Hematopoietic multipotent progenitor cell treated with erythropoietin and hydrocortisone succinate and interleukin-3 and kit ligand, for 15 days (in vitro differentiated cells): ENCODE data around the gene CREB3L4.

Source experiments
- DNase-seq: peaks from one replicate; pipeline ENCODE4 v3.0.0-alpha.2; 2015; ENCODE audit warnings: low spot score

Gene CREB3L4

DNA sequence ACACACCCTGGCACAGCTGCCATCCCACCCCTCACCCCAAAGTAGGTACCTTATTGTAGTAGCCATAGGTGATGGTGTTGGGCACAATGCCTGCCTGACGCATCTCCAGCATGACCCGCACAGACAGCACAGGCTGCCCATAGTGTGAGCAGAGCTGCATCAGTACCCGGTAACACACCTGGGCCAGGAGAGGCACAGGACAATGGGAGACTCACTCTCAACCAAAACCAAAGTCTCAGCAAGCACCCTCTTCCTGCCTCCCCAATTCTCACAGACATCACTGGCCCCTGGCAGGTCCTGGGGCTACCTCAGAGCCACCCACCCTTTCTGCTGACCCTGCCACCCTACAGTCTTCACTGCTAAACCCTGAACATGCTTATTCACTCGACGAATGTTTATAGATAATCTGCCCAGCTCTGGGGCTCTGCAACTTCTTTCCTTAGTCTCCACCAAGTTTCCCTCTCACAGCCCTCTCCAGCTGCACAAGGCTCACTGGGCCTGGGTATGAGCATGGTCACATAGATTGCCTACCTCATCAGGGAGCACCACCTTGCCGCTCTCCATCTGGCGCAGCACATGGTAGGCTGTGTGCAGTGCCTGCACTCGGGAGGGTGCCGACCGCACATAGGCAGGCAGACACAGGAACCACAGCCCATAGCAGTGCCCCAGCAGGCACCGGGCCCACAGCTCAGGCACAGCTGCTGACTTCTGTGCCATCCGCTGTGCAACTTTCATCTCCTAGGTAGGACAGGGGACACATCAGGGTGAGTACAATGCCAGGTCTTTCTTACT, 31.5 kb upstream of the CREB3L4 start:
- no peak for DNase-seq

- DNase-seq, result no peak
These were observed 30.4 kb upstream of the CREB3L4 start for GRCh38 chr1:153937331-153937730.

GRCh38 chr1:153938996-153939395, 28.7 kb upstream of the CREB3L4 start:
- DNase-seq, result no peak

- no peak for DNase-seq
These were observed 28.2 kb upstream of the CREB3L4 start for GRCh38 chr1:153939476-153939875.

- no peak for DNase-seq
These were observed 26.9 kb upstream of the CREB3L4 start for GRCh38 chr1:153940756-153941155.

DNA sequence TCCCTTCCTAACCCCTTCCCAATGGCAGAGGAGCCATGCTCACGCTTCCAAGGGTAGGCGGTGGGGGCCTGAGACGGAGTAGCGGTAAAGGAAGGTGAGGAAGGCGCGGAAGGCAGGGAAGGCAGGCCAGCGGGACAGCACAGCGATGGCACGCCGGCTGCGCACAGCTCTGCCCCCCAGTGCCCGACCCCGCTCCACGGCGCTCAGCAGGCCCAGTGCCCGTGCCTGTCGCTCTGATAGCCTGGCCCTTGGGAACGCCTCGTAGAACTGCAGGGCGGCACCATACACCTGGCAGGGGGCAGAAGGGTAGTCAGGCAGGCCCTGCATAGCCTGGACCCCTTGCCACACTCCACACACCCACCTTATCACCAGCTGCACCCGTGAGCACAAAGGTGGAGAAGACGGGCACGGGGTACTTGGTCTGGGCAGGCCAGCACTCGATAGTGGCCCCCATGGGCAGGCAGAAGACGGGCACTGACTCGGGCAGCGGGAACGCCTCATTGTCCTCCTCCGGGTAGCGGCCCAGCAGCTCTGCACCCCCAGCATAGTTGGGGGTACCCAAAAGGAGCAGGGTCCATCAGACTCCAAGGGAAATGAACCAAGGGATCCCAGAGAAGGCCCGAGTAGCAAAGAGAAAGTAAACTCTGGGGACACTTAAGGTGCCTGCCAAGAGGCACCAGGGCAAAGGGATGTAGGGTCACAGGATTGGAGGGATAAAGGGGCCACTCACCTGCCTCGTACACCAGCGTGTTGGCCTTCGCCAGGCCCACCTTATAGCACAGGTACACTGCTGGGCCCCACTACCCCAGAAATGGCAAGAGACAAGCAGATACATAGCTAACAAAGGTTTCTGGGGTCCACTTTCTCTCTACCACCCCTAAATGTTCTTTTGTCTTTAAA, 25.6 kb upstream of the CREB3L4 start:
- no peak for DNase-seq

- DNase-seq, result no peak
These were observed 24.7 kb upstream of the CREB3L4 start for GRCh38 chr1:153942766-153943549.

DNA sequence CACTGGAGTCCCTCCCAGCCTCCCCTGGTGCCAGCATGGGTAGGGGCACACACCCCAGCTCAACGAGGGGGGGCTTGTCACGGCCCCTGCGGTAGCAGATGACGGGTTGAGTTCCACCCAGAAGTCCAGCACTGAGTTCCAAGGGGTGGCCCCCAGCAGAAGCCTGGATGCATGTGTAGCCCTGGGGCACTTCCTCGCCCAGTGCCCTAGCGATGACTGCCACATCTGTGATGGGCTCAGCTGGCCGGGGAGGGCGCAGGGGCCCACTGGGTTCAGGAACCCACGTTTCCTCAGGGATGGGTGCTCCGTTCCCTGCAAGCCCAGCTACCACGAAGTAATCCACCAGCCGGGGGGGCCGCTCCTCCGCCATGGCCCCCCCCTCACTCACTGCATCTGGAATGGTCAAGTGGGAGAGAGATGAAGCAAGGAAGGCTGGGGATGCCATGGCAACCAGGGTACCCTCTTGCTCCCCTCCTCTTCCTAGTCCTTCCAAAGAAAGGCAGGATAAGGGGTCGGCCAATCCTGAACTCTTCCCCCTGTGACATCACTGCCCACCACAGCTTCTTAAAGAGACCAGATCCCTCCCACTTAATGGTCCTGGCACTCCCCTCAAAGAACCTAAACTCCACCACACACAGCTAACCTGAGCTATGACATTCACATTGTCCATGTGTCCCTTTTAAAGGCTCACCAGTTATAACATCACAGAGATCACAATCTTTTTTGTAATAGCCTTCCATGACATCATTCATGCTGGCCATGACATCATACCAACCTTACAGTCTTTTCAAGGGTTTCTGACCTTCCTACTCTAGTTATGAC, 23.5 kb upstream of the CREB3L4 start:
- no peak for DNase-seq

DNA sequence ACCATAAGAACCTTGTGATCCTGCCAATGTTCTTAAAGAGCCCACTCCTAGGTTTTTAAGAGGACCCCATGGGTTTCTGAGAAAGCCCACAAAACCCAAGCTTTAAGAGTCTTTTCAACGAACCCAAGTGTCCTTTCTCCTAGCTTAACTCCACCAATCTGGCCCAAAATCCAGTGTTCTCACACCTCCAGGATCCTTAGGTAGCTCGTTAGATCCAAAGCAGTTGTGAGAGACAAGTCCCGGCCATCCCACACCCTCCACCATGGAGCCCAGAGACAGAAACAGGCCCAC, 22.9 kb upstream of the CREB3L4 start:
- no peak for DNase-seq

DNA sequence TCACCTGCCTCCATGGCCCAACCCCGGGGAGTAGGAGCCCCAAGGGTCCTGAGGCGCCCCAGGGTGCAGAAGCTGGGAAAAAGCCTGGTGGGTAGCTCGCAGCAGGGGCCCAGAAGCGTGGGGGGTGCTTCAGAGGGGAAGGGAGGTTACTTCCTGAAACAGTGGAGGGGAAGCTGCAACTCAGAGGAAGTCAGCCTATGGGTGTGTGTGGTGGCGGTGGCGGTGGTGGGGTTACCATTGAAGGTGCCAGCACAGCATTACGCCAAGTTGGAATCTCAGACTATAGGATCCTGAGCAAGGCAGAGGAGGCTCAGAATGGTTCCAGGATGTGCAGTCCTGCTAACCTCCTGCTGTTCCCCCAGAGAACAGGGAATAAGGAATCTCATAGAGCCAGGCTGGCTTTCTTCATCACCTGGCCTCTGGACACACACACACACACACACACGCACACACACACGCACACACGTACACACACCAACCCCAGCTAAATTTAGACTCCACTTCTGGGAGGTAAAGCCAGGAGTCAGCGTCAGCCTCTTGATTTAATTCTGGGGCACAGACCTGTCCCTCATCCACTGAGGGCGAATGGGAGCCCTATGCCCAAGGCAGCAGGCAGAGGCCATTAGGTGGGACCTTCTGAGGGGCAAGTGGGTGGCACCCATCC, 22.4 kb upstream of the CREB3L4 start:
- peak; percentile 14 for DNase-seq

- peak; percentile 53 for DNase-seq
These were observed 21.7 kb upstream of the CREB3L4 start for GRCh38 chr1:153945795-153946621.

DNA sequence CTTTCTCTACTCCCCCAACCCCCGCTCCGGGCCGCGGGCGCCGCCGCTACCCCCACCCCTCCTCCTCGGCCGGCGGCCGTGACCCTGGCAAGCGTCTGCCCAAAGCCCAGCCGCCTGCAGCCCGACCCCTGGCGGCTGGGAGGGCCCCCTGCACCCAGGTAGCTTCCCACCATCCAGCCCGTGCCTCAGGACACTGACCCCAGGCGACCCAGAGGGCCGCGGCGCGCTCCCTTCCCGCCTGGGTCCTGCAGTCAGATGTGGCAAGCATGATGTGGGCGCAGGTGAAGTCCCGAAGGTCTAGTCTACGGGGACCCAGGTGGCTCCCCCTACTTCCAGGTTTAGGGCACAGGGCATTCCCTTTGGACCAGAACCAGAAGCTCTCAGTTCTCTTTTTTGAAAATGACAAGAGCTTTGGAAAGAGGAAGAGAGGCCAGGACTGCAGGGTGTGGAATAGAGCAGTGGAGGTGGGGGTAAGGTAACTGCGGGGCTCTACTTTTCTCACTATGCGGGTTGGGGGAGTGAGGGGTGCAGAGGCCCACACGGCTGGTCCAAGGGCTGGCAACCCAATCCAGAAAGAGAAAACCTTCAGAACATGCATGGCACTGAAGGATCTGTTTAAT, 21.0 kb upstream of the CREB3L4 start, which contains the start of gene DENND4B:
Gene DENND4B (minus strand): TSS at position 97 of the 620 bp plus-strand sequence. CDS start 2,344 bp downstream, outside the sequence.
- peak; percentile 82 for DNase-seq

DNA sequence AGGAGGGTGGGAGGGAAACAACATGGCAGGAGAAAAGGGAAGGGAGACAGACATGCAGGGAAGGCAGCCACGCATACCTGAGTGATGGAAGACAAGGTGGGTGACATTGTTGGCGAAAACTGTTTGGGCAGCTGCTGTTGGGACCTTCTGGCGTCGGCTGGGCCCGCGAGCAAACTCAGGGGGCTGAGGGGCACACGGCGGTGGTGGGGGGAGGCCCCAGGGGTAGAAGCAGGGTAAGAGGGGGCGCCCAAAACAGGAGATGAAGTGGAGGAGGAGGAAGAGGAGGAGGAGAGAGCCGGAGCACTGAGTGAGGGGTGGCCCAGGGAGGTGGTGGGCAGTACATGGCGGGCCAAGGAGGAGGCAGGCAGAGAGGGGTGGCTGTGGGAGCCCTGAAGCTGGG, 16.5 kb upstream of the CREB3L4 start:
- no peak for DNase-seq

DNA sequence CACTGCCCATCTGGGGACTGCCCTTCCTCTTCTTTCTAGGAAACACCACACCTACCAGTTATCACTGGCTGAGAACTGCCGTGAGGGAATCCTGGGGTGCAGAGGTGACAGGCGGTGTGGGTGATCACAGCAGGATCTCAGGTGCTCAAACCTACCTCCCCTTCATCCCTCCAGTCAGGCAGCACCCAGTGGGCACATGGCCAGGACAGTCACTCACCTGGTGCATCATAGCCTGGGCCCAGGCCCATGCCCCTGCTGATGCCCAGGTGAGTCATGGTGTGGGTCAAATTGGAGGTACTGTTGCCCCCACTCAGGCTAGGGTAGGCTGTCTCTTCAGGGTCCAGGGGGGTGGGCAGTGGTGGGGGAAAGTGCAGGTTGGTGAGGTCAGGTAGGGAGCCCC, 15.9 kb upstream of the CREB3L4 start:
- DNase-seq, result no peak

- DNase-seq, result no peak
These were observed 13.8 kb upstream of the CREB3L4 start for GRCh38 chr1:153953859-153954365.

DNA sequence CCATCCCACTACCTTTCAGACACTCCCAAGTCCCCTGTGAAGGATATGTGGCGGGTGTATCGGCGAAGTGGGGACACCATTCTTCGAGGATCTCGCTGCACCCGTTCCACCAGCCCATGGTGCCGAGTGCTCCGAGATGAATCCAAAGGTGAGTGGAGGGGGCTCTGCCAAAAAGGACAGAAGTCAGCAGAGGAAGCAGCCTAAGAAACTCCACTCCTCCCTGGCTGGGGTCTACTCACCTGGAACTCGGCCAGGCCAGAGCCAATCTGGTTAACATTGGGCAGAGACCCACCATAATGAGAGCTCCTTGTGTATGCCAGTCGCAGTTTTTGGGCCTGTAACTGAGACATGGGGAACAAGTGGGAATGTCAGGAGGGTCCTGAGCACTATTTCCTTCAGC, 12.9 kb upstream of the CREB3L4 start:
- DNase-seq, result no peak

GRCh38 chr1:153956997-153957715, 10.5 kb upstream of the CREB3L4 start:
- no peak for DNase-seq

DNA sequence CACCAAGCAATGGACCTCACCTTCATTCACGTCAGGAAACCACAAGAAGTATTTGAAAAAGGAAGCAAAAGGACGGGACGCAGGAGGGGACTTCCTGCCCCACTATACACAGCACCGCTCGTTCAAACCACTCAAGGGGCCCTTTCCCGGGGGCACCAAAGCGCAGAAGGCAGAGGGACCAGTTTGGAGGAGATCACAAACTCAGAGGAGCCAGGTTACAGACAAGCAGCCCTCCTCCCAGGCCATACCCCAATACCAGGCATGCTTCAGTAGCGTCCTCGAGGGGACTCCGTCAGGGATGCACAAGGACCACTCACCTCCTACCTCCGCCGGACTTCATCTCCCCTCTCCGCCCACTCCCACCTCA, 10.0 kb upstream of the CREB3L4 start:
- DNase-seq, result no peak
